Measurements from ENCODE around the gene TBC1D17. TPM values are rescaled to one million over a fixed set of nuclear protein-coding genes. Genes with fewer than 3 reads are reported as not detected.
A peak's percentile ranks its signal among the peaks of the same experiment; 100 is the strongest.

Gene TBC1D17
- total RNA-seq, 4 donors from 2014 or later = 9.1 to 44.1 (median 12.5) TPM

- peak in 1 of 2 donors; percentile 49 for DNase-seq
- peaks cover 0 to 24% of the 10 kb centered on the region in 2 donors for H3K4me1 ChIP-seq
- peak overlapping the region; percentile 38 to 48 for H3K4me3 ChIP-seq
- H3K36me3 ChIP-seq = no peaks in the 10 kb centered on the region
- no peaks in the 10 kb centered on the region for H3K27me3 ChIP-seq
- H3K27ac ChIP-seq = peak overlapping the region; percentile 86 to 87
- no peaks in the 10 kb centered on the region for H3K9me3 ChIP-seq
- intact Hi-C loops (cut with DNase I; ENCODE audit: low total_unique reads) = no loop called here
- TF ChIP-seq CTCF (IDR thresholded peaks at IDR 0.05) (no peak), POLR2A (IDR thresholded peaks at IDR 0.05) (no peak)
These were observed 7.1 kb upstream of the TBC1D17 start for GRCh38 chr19:49870309-49870901.

GRCh38 chr19:49871349-49871985 is 6.0 kb upstream of the TBC1D17 start:
- H3K9me3 ChIP-seq = no peaks in the 10 kb centered on the region

GRCh38 chr19:49872245-49873128 is 5.0 kb upstream of the TBC1D17 start:
- no peak for DNase-seq
- TF ChIP-seq POLR2A (IDR thresholded peaks at IDR 0.05) (no peak), CTCF (IDR thresholded peaks at IDR 0.05) (no peak)
- Histone ChIP-seq H3K9me3 (no peaks in the 10 kb centered on the region), H3K36me3 (no peaks in the 10 kb centered on the region), H3K27ac (no peak overlapping the region), H3K4me1 (peaks cover 0 to 15% of the 10 kb centered on the region in 2 donors), H3K4me3 (no peak overlapping the region), H3K27me3 (no peaks in the 10 kb centered on the region)
- intact Hi-C loops (cut with DNase I; ENCODE audit: low total_unique reads) = no loop called here

More at GRCh38 chr19:49871349-49871985, 6.0 kb upstream of the TBC1D17 start:
- H3K27ac ChIP-seq = no peak overlapping the region
- no peak for DNase-seq
- TF ChIP-seq CTCF (IDR thresholded peaks at IDR 0.05) = no peak
- no peak for TF ChIP-seq POLR2A (IDR thresholded peaks at IDR 0.05)
- intact Hi-C loops (cut with DNase I; ENCODE audit: low total_unique reads) = no loop called here
- H3K27me3 ChIP-seq = no peaks in the 10 kb centered on the region
- H3K4me1 ChIP-seq = peaks cover 0 to 19% of the 10 kb centered on the region in 2 donors
- H3K4me3 ChIP-seq = no peak overlapping the region
- H3K36me3 ChIP-seq = no peaks in the 10 kb centered on the region

- H3K4me3 ChIP-seq = no peak overlapping the region
- H3K9me3 ChIP-seq = no peaks in the 10 kb centered on the region
- DNase-seq = no peak
- H3K27me3 ChIP-seq = no peaks in the 10 kb centered on the region
- peaks cover 0 to 15% of the 10 kb centered on the region in 2 donors for H3K4me1 ChIP-seq
- H3K36me3 ChIP-seq = no peaks in the 10 kb centered on the region
- intact Hi-C loops (cut with DNase I; ENCODE audit: low total_unique reads) = no loop called here
- no peak overlapping the region for H3K27ac ChIP-seq
- no peak for TF ChIP-seq POLR2A (IDR thresholded peaks at IDR 0.05)
- no peak for TF ChIP-seq CTCF (IDR thresholded peaks at IDR 0.05)
These were observed 4.4 kb upstream of the TBC1D17 start for GRCh38 chr19:49873129-49873521.
